WTC11 (cell line): Measurements from ENCODE around the gene MARVELD2. TPM values are rescaled to one million over a fixed set of nuclear protein-coding genes. Genes with fewer than 3 reads are reported as not detected.
"Not testable (repeated sequence)": the region's sequence is repeated elsewhere in the genome, so short reads cannot be mapped to it uniquely, and the experiment has no call there.

Experiments
- ATAC-seq: fragments of 200-7000 bp; cut with Tn5 transposase; 2 replicates; pipeline ENCODE4 v1.10.0; 2021; ENCODE audit warnings: mild to moderate bottlenecking, moderate library complexity
- CTCF ChIA-PET: fragments of 300-600 bp; sonication (Branson Sonifier 250); formaldehyde crosslinking; loops from one replicate; lab custom pipeline; 2021; ENCODE audit warnings: antibody characterized with exemption; lab: Charles Lee
- POLR2A ChIA-PET: fragments of 350-600 bp; sonication (Branson Sonifier 250); formaldehyde crosslinking; loops from one replicate; lab custom pipeline; 2021; ENCODE audit warnings: antibody characterized with exemption; lab: Charles Lee
- DNase-seq: peaks from one replicate; pipeline ENCODE4 v3.0.0; 2021; ENCODE audit warnings: low spot score
- H3K27ac Mint-ChIP-seq: 2 replicates; pipeline ENCODE4 v1.8.0; 2021; ENCODE audit warnings: mixed read lengths
- H3K27me3 Mint-ChIP-seq: 2 replicates; pipeline ENCODE4 v1.8.0; 2021; ENCODE audit warnings: low read depth, mild to moderate bottlenecking, moderate library complexity, mixed read lengths
- H3K36me3 Mint-ChIP-seq: 2 replicates; pipeline ENCODE4 v1.8.0; 2021; ENCODE audit warnings: mixed read lengths
- H3K4me1 Mint-ChIP-seq: 2 replicates; pipeline ENCODE4 v1.8.0; 2022; ENCODE audit warnings: mixed read lengths
- H3K4me3 Mint-ChIP-seq: 2 replicates; pipeline ENCODE4 v1.8.0; 2021; ENCODE audit warnings: mild to moderate bottlenecking, moderate library complexity, mixed read lengths
- H3K9me3 Mint-ChIP-seq: 2 replicates; pipeline ENCODE4 v1.8.0; 2021; ENCODE audit warnings: mixed read lengths
- ATF1 ChIP-seq: sonication (generic); formaldehyde crosslinking; IDR thresholded peaks from 2 replicates; pipeline ENCODE4 v1.8.1; 2023; ENCODE audit warnings: mild to moderate bottlenecking, moderate library complexity, missing genetic modification reagents
- ETV6 ChIP-seq: sonication (generic); formaldehyde crosslinking; IDR thresholded peaks from 2 replicates; pipeline ENCODE4 v1.8.1; 2022; ENCODE audit warnings: mild to moderate bottlenecking, missing genetic modification reagents
- NFE2L1 ChIP-seq: sonication (generic); formaldehyde crosslinking; IDR thresholded peaks from 2 replicates; pipeline ENCODE4 v1.8.1; 2023; ENCODE audit warnings: missing genetic modification reagents
- NFYB ChIP-seq: sonication (generic); formaldehyde crosslinking; conservative IDR thresholded peaks from 2 replicates; pipeline ENCODE4 v1.8.0; 2022; ENCODE audit warnings: low read depth, missing genetic modification reagents
- NR3C1 ChIP-seq: sonication (generic); formaldehyde crosslinking; conservative IDR thresholded peaks from 2 replicates; pipeline ENCODE4 v1.8.1; 2023; ENCODE audit warnings: low read depth, mild to moderate bottlenecking, missing genetic modification reagents
- PRRX2 ChIP-seq: fragments of 250-450 bp; sonication (Bioruptor Pico); IDR thresholded peaks from 2 replicates; pipeline ENCODE4 v1.8.0; 2021; ENCODE audit warnings: mild to moderate bottlenecking
- RELA ChIP-seq: sonication (generic); formaldehyde crosslinking; IDR thresholded peaks from 2 replicates; pipeline ENCODE4 v1.8.1; 2022; ENCODE audit warnings: missing genetic modification reagents, mild to moderate bottlenecking, borderline replicate concordance
- SOX15 ChIP-seq: fragments of 250-450 bp; sonication (Bioruptor Pico); IDR thresholded peaks from 2 replicates; pipeline ENCODE4 v1.9.0; 2021; ENCODE audit warnings: mild to moderate bottlenecking
- ZBTB21 ChIP-seq: sonication (generic); formaldehyde crosslinking; IDR thresholded peaks from 2 replicates; pipeline ENCODE4 v1.8.1; 2023; ENCODE audit warnings: mild to moderate bottlenecking, missing genetic modification reagents, borderline replicate concordance
- ZNF121 ChIP-seq: sonication (generic); formaldehyde crosslinking; IDR thresholded peaks from 2 replicates; pipeline ENCODE4 v1.8.0; 2023; ENCODE audit warnings: missing genetic modification reagents
- ZNF671 ChIP-seq: fragments of 250-450 bp; sonication (Bioruptor Pico); IDR thresholded peaks from 2 replicates; pipeline ENCODE4 v1.8.0; 2021; ENCODE audit warnings: mild to moderate bottlenecking
- total RNA-seq: library from RNA; stranded (reverse); gene quantifications from 3 replicates; pipeline ENCODE4 v1.2.3, GENCODE V29; 2021
- TF ChIP-seq, protein P1 (sequence below): sonication (generic); formaldehyde crosslinking; conservative IDR thresholded peaks from 2 replicates; pipeline ENCODE4 v1.8.1; 2022; ENCODE audit warnings: mild to moderate bottlenecking, missing genetic modification reagents
- TF ChIP-seq, protein P2 (sequence below): fragments of 250-450 bp; sonication (Bioruptor Pico); IDR thresholded peaks from 2 replicates; pipeline ENCODE4 v2.1.2; 2022; ENCODE audit warnings: mild to moderate bottlenecking, moderate library complexity
- TF ChIP-seq, protein P3 (sequence below): fragments of 250-450 bp; sonication (Bioruptor Pico); IDR thresholded peaks from 2 replicates; pipeline ENCODE4 v1.9.0; 2021; ENCODE audit warnings: moderate library complexity, mild to moderate bottlenecking, inconsistent platforms, borderline replicate concordance
- TF ChIP-seq, protein P4 (sequence below): fragments of 250-450 bp; sonication (Bioruptor Pico); IDR thresholded peaks from 2 replicates; pipeline ENCODE4 v1.9.0; 2021; ENCODE audit warnings: mild to moderate bottlenecking
- TF ChIP-seq, protein P5 (sequence below): sonication (generic); formaldehyde crosslinking; IDR thresholded peaks from 2 replicates; pipeline ENCODE4 v1.8.1; 2023; ENCODE audit warnings: mild to moderate bottlenecking, missing genetic modification reagents, moderate library complexity

Gene MARVELD2
- total RNA-seq, 1 experiment from 2014 or later, result 28.6 TPM

DNA sequence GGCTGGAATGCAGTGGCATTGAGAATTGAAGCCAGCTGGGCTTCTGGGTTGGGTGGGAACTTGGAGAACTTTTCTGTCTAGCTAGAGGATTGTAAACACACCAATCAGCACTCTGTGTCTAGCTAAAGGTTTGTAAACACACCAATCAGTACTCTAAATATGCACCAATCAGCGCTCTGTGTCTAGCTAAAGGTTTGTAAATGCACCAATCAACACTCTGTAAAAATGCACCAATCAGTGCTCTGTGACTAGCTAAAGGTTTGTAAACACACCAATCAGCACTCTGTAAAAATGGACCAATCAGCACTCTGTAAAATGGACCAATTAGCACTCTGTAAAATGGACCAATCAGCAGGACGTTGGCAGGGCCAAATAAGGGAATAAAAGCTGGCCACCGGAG, 51.5 kb downstream of the MARVELD2 start:
- H3K4me1 Mint-ChIP-seq, H3K27ac Mint-ChIP-seq, H3K27me3 Mint-ChIP-seq, ATAC-seq, DNase-seq, CTCF ChIA-PET, H3K4me3 Mint-ChIP-seq, POLR2A ChIA-PET, H3K36me3 Mint-ChIP-seq: not testable (repeated sequence)
- H3K9me3 Mint-ChIP-seq, result peaks cover 18% of the 10 kb centered on the region
- TF ChIP-seq NFYB (CRISPR knock-in tag), result peak; percentile 59

DNA sequence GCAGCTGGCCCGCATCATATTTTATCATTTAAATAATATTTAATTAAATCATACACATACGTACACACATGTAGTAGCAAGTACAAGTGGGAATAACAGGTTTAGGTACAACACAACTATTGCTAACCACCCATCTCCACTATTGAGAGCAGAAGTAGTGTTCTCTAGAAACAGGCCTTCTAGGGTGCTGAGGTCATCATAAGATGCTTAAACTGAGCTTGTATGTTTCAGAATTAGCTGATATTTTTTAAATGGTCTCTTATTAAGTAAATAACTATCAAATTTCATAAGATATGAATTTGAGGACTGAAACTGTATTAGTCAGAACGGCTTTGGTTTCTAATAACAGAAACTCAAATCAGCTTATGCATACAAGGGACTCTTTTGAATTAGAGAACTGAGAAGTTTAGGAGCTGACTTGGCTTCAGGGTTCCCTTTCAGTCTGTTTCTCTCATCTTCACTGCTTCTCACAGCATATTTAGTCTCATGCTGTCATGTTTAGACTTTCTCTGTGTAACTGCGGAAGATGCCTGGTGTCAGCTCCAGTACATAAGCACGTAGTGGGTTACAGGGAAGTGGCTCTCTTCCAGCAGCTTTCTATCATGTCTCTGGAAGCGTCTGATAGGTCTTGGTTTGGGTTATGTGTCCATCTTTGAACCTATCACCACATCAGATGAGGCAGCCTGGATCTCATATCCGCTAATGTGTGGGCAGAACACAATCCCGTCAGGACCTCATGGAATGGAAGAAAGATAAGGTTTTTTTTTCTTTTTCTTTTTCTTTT, 52.7 kb downstream of the MARVELD2 start:
- CTCF ChIA-PET, result no interaction called here
- Mint-ChIP-seq H3K4me1 (no peaks in the 10 kb centered on the region), H3K4me3 (no peak overlapping the region)

DNA sequence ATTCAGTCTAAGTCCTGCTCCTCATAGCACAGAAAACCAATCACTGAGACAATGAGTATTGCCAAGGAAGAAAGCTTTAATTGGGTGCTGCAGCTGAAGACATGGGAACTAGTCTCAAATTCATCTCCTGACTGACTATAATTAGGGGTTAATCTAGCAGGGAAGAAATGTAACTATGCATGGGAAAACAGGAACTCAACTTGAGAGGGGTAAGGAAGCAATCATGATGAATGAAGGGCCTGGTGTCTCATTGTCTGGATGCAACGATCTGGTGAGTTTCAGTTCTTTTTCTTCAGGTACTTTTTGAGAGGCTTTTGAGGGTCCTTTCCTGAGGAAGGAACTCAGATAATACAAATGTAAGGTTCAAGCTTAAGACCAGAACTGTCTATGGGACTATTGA, 53.7 kb downstream of the MARVELD2 start:
- no peak for TF ChIP-seq ZNF121 (CRISPR knock-in tag)
- TF ChIP-seq, protein P1, sequence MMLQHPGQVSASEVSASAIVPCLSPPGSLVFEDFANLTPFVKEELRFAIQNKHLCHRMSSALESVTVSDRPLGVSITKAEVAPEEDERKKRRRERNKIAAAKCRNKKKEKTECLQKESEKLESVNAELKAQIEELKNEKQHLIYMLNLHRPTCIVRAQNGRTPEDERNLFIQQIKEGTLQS (CRISPR knock-in tag), result no peak
- POLR2A ChIA-PET, result no interaction called here
- ATAC-seq, result no peak
- Mint-ChIP-seq H3K9me3 (peaks cover 18% of the 10 kb centered on the region), H3K27ac (no peak overlapping the region), H3K36me3 (no peaks in the 10 kb centered on the region), H3K27me3 (no peaks in the 10 kb centered on the region), H3K4me3 (no peak overlapping the region), H3K4me1 (no peaks in the 10 kb centered on the region)
- no peak for DNase-seq
- CTCF ChIA-PET, result interaction anchor here (1.1 kb wide), 1 partner anchor 375 kb away, joined by 3 read pairs; no protein-coding TSS in a partner anchor

More for the DNA sequence above, 52.7 kb downstream of the MARVELD2 start:
- POLR2A ChIA-PET, result no interaction called here
- Mint-ChIP-seq H3K27ac (no peak overlapping the region), H3K9me3 (peaks cover 18% of the 10 kb centered on the region)
- no peak for DNase-seq
- no peak for ATAC-seq
- TF ChIP-seq ETV6 (CRISPR knock-in tag) (no peak), ZNF671 (CRISPR knock-in tag) (no peak), PRRX2 (no peak), NR3C1 (CRISPR knock-in tag) (no peak), ATF1 (CRISPR knock-in tag) (no peak), ZNF121 (CRISPR knock-in tag) (no peak), NFE2L1 (no peak), SOX15 (CRISPR knock-in tag) (no peak)
- TF ChIP-seq, protein P2, sequence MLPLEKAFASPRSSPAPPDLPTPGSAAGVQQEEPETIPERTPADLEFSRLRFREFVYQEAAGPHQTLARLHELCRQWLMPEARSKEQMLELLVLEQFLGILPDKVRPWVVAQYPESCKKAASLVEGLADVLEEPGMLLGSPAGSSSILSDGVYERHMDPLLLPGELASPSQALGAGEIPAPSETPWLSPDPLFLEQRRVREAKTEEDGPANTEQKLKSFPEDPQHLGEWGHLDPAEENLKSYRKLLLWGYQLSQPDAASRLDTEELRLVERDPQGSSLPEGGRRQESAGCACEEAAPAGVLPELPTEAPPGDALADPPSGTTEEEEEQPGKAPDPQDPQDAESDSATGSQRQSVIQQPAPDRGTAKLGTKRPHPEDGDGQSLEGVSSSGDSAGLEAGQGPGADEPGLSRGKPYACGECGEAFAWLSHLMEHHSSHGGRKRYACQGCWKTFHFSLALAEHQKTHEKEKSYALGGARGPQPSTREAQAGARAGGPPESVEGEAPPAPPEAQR, result no peak
- TF ChIP-seq, all 79 proteins: peak for 0
- Mint-ChIP-seq H3K27me3 (no peaks in the 10 kb centered on the region), H3K36me3 (no peaks in the 10 kb centered on the region)

DNA sequence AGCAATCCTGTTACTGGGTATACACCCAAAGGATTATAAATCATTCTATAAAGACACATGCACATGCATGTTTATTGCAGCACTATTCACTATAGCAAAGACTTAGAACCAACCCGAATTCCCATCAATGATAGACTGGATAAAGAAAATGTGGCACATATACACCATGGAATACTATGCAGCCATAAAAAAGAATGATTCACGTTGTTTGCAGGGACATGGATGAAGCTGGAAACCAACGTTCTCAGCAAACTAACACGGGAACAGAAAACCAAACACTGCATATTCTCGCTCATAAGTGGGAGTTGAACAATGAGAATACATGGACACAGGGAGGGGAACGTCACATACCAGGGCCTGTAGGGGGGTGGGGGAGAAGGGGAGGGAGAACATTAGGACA, 56.6 kb downstream of the MARVELD2 start:
- H3K36me3 Mint-ChIP-seq, H3K27ac Mint-ChIP-seq, POLR2A ChIA-PET, CTCF ChIA-PET, ATAC-seq, H3K27me3 Mint-ChIP-seq, DNase-seq, H3K4me3 Mint-ChIP-seq, H3K4me1 Mint-ChIP-seq: not testable (repeated sequence)
- peaks cover 10% of the 10 kb centered on the region for H3K9me3 Mint-ChIP-seq

DNA sequence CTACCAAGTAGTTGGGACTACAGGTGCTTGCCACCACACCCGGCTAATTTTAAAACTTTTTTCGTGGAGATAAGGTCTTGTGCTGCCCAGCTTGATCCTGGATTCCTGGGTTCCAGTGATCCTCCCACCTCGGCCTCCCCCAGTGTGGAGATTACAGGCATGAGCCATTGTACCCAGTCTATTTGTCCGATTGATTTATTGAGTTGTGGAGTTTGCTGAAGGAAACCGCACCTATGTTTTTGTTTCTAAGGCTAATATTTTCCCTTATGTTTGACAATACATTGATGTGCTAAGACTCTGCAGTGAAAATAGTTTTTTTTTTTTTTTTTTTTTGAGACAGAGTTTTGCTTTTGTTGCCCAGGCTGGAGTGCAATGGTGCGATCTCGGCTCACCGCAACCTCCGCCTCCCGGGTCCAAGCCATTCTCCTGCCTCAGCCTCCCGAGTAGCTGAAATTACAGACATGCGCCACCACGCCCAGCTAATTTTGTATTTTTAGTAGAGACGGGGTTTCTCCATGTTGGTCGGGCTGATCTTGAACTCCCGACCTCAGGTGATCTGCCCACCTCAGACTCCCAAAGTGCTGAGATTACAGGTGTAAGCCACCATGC, 57.7 kb downstream of the MARVELD2 start:
- DNase-seq, H3K9me3 Mint-ChIP-seq, H3K4me1 Mint-ChIP-seq, ATAC-seq, POLR2A ChIA-PET, H3K27ac Mint-ChIP-seq, H3K27me3 Mint-ChIP-seq, H3K36me3 Mint-ChIP-seq, CTCF ChIA-PET, H3K4me3 Mint-ChIP-seq: not testable (repeated sequence)

DNA sequence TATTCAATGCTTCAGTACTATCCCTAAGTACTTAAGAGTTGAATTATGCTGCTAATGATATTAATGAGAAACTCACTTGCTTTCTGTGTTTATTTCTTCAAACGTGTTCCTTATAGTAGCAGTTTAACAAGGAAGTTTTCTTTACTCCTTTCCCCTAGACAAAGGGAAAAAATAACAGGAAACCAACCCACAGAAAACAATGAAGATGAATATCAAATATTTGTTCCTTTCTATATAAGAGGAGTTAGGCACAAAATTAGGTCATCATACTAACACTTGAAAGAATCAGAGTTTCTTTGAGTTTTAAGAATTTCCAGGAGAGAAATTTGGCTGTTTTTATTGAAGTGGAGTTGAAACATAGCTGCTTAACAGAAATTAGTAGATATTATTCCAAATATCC, 62.3 kb downstream of the MARVELD2 start:
- TF ChIP-seq, protein P3, sequence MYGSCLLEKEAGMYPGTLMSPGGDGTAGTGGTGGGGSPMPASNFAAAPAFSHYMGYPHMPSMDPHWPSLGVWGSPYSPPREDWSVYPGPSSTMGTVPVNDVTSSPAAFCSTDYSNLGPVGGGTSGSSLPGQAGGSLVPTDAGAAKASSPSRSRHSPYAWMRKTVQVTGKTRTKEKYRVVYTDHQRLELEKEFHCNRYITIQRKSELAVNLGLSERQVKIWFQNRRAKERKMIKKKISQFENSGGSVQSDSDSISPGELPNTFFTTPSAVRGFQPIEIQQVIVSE (CRISPR knock-in tag), result no peak
- TF ChIP-seq ZBTB21, result no peak
- TF ChIP-seq, protein P4, sequence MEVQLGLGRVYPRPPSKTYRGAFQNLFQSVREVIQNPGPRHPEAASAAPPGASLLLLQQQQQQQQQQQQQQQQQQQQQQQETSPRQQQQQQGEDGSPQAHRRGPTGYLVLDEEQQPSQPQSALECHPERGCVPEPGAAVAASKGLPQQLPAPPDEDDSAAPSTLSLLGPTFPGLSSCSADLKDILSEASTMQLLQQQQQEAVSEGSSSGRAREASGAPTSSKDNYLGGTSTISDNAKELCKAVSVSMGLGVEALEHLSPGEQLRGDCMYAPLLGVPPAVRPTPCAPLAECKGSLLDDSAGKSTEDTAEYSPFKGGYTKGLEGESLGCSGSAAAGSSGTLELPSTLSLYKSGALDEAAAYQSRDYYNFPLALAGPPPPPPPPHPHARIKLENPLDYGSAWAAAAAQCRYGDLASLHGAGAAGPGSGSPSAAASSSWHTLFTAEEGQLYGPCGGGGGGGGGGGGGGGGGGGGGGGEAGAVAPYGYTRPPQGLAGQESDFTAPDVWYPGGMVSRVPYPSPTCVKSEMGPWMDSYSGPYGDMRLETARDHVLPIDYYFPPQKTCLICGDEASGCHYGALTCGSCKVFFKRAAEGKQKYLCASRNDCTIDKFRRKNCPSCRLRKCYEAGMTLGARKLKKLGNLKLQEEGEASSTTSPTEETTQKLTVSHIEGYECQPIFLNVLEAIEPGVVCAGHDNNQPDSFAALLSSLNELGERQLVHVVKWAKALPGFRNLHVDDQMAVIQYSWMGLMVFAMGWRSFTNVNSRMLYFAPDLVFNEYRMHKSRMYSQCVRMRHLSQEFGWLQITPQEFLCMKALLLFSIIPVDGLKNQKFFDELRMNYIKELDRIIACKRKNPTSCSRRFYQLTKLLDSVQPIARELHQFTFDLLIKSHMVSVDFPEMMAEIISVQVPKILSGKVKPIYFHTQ (CRISPR knock-in tag), result no peak
- no peak for TF ChIP-seq RELA
- TF ChIP-seq, protein P5, sequence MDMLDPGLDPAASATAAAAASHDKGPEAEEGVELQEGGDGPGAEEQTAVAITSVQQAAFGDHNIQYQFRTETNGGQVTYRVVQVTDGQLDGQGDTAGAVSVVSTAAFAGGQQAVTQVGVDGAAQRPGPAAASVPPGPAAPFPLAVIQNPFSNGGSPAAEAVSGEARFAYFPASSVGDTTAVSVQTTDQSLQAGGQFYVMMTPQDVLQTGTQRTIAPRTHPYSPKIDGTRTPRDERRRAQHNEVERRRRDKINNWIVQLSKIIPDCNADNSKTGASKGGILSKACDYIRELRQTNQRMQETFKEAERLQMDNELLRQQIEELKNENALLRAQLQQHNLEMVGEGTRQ (CRISPR knock-in tag), result no peak
- TF ChIP-seq NR3C1 (CRISPR knock-in tag), result no peak
- TF ChIP-seq, all 79 proteins: peak for 0
- no peaks in the 10 kb centered on the region for H3K4me1 Mint-ChIP-seq
- H3K4me3 Mint-ChIP-seq, result no peak overlapping the region
- no peak for ATAC-seq
- H3K27me3 Mint-ChIP-seq, result no peaks in the 10 kb centered on the region
- H3K9me3 Mint-ChIP-seq, result no peaks in the 10 kb centered on the region
- no peak overlapping the region for H3K27ac Mint-ChIP-seq
- H3K36me3 Mint-ChIP-seq, result no peaks in the 10 kb centered on the region
- no peak for DNase-seq
- ChIA-PET CTCF (no interaction called here), POLR2A (no interaction called here)
